ENCODE data around the gene OAS1.

OAS1 gene

GRCh38 chr12:112906712-112907414 lies at the start of gene OAS1:
Gene OAS1 (plus strand): TSS chr12:112906962. CDS start chr12:112907040, 78 bp downstream.
- DNase-seq (ENCODE audit: low read depth): peak; percentile 84
- no peak for TF ChIP-seq CTCF (conservative IDR thresholded peaks at IDR 0.05; ENCODE audit: low read depth, low read length)
- peak within 1 kb of the TSS; percentile 50 for H3K4me3 ChIP-seq (ENCODE audit: low read depth, low read length)

- no peak for TF ChIP-seq CTCF (conservative IDR thresholded peaks at IDR 0.05; ENCODE audit: low read depth, low read length)
- DNase-seq (ENCODE audit: low read depth): no peak
- no peak overlapping the region for H3K4me3 ChIP-seq (ENCODE audit: low read depth, low read length)
Observed at GRCh38 chr12:112859291-112859690, 47.5 kb upstream of the OAS1 start.

GRCh38 chr12:112860181-112860580 lies 46.6 kb upstream of the OAS1 start:
- TF ChIP-seq CTCF (conservative IDR thresholded peaks at IDR 0.05; ENCODE audit: low read depth, low read length): no peak
- no peak for DNase-seq (ENCODE audit: low read depth)
- H3K4me3 ChIP-seq (ENCODE audit: low read depth, low read length): no peak overlapping the region

- H3K4me3 ChIP-seq (ENCODE audit: low read depth, low read length): no peak overlapping the region
- DNase-seq (ENCODE audit: low read depth): no peak
- TF ChIP-seq CTCF (conservative IDR thresholded peaks at IDR 0.05; ENCODE audit: low read depth, low read length): no peak
Observed at GRCh38 chr12:112861284-112861683, 45.5 kb upstream of the OAS1 start.

GRCh38 chr12:112862636-112863290 lies 44.0 kb upstream of the OAS1 start:
- DNase-seq (ENCODE audit: low read depth): no peak
- TF ChIP-seq CTCF (conservative IDR thresholded peaks at IDR 0.05; ENCODE audit: low read depth, low read length): no peak
- no peak overlapping the region for H3K4me3 ChIP-seq (ENCODE audit: low read depth, low read length)

GRCh38 chr12:112868459-112869041 lies 38.2 kb upstream of the OAS1 start:
- TF ChIP-seq CTCF (conservative IDR thresholded peaks at IDR 0.05; ENCODE audit: low read depth, low read length): no peak
- no peak for DNase-seq (ENCODE audit: low read depth)
- H3K4me3 ChIP-seq (ENCODE audit: low read depth, low read length): no peak overlapping the region
